ENCODE data around the gene INTS13.
A peak's percentile ranks its signal among the peaks of the same experiment; 100 is the strongest.
"Not testable (repeated sequence)": the region's sequence is repeated elsewhere in the genome, so short reads cannot be mapped to it uniquely, and the experiment has no call there.

The INTS13 gene

GRCh38 chr12:26937863-26938700, at the start of gene INTS13, which contains the start of gene FGFR1OP2:
Gene INTS13 (minus strand): TSS chr12:26937981. CDS start chr12:26936803, 1,178 bp downstream.
Gene FGFR1OP2 (plus strand): TSS chr12:26938470. CDS start chr12:26954159, 15,689 bp downstream.
- peak; percentile 96 for DNase-seq

- DNase-seq: no peak
Measured at GRCh38 chr12:26982866-26983265, 45.1 kb upstream of the INTS13 start.

GRCh38 chr12:26979733-26980132, 42.0 kb upstream of the INTS13 start:
- no peak for DNase-seq

GRCh38 chr12:26978801-26979200, 41.0 kb upstream of the INTS13 start:
- DNase-seq: no peak

- DNase-seq: no peak
Measured at GRCh38 chr12:26976687-26977086, 38.9 kb upstream of the INTS13 start.

GRCh38 chr12:26971963-26972362, 34.2 kb upstream of the INTS13 start:
- DNase-seq: peak; percentile 63

GRCh38 chr12:26970136-26970535, 32.4 kb upstream of the INTS13 start:
- no peak for DNase-seq

GRCh38 chr12:26966842-26967241, 29.1 kb upstream of the INTS13 start:
- DNase-seq: no peak

- DNase-seq: no peak
Measured at GRCh38 chr12:26963413-26963812, 25.6 kb upstream of the INTS13 start.

- no peak for DNase-seq
Measured at GRCh38 chr12:26961803-26962202, 24.0 kb upstream of the INTS13 start.

- not testable (repeated sequence) for DNase-seq
Measured at GRCh38 chr12:26961391-26961790, 23.6 kb upstream of the INTS13 start.

- DNase-seq: no peak
Measured at GRCh38 chr12:26954027-26954426, 16.2 kb upstream of the INTS13 start.

- no peak for DNase-seq
Measured at GRCh38 chr12:26953447-26953846, 15.7 kb upstream of the INTS13 start.

GRCh38 chr12:26948309-26948708, 10.5 kb upstream of the INTS13 start:
- DNase-seq: no peak

GRCh38 chr12:26941215-26941594, 3.4 kb upstream of the INTS13 start:
- no peak for DNase-seq

GRCh38 chr12:26940516-26941214, 2.9 kb upstream of the INTS13 start:
- no peak for DNase-seq

- DNase-seq: no peak
Measured at GRCh38 chr12:26939953-26940352, 2.2 kb upstream of the INTS13 start.

GRCh38 chr12:26939192-26939832, 1.5 kb upstream of the INTS13 start:
- no peak for DNase-seq

GRCh38 chr12:26938701-26939062, 901 bp upstream of the INTS13 start:
- no peak for DNase-seq

- no peak for DNase-seq
Measured at GRCh38 chr12:26937443-26937862, 328 bp downstream of the INTS13 start.

- DNase-seq: no peak
Measured at GRCh38 chr12:26936559-26937442, 980 bp downstream of the INTS13 start.

GRCh38 chr12:26935636-26936378, 2.0 kb downstream of the INTS13 start:
- no peak for DNase-seq

All from stimulated activated naive CD4-positive, alpha-beta T cell treated with Interleukin-2 at 50 U/mL for 16 hours (primary cell).